ENCODE measurements around the gene CRHR2. TPM values are rescaled to one million over a fixed set of nuclear protein-coding genes. Genes with fewer than 3 reads are reported as not detected.

The CRHR2 gene
- total and polyA plus RNA-seq, 2 of the 13 experiments (the other 11 are each of a cell fraction or from before 2014, with no cell fraction given): not detected

DNA sequence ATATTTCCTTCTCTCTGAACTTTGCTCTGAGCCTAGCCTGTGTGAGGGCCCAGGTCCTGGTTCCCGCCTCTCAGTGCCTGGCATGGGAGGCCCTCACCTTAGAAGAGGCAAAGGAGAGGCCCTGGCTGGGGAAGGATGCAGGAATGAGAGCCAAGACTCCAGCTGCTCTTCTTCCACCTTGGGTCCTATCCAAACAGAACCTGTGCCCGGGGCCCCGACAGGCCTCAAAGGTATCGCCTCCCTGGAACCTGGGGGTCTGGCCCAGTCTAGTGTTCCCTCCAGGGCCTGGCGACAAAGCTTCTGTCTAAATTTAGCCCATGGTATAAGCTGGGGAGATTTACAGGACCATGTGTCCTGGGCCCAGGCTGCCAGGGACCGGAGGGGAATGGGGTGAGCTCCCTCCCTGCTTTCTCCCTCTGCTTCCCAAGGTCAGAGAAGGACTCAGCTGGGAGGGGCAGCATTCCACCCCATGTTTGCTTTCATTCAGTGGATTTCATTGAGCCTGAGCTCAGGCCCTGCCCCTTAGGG is 12.0 kb upstream of the CRHR2 start (continued):
- TF ChIP-seq, protein P1, sequence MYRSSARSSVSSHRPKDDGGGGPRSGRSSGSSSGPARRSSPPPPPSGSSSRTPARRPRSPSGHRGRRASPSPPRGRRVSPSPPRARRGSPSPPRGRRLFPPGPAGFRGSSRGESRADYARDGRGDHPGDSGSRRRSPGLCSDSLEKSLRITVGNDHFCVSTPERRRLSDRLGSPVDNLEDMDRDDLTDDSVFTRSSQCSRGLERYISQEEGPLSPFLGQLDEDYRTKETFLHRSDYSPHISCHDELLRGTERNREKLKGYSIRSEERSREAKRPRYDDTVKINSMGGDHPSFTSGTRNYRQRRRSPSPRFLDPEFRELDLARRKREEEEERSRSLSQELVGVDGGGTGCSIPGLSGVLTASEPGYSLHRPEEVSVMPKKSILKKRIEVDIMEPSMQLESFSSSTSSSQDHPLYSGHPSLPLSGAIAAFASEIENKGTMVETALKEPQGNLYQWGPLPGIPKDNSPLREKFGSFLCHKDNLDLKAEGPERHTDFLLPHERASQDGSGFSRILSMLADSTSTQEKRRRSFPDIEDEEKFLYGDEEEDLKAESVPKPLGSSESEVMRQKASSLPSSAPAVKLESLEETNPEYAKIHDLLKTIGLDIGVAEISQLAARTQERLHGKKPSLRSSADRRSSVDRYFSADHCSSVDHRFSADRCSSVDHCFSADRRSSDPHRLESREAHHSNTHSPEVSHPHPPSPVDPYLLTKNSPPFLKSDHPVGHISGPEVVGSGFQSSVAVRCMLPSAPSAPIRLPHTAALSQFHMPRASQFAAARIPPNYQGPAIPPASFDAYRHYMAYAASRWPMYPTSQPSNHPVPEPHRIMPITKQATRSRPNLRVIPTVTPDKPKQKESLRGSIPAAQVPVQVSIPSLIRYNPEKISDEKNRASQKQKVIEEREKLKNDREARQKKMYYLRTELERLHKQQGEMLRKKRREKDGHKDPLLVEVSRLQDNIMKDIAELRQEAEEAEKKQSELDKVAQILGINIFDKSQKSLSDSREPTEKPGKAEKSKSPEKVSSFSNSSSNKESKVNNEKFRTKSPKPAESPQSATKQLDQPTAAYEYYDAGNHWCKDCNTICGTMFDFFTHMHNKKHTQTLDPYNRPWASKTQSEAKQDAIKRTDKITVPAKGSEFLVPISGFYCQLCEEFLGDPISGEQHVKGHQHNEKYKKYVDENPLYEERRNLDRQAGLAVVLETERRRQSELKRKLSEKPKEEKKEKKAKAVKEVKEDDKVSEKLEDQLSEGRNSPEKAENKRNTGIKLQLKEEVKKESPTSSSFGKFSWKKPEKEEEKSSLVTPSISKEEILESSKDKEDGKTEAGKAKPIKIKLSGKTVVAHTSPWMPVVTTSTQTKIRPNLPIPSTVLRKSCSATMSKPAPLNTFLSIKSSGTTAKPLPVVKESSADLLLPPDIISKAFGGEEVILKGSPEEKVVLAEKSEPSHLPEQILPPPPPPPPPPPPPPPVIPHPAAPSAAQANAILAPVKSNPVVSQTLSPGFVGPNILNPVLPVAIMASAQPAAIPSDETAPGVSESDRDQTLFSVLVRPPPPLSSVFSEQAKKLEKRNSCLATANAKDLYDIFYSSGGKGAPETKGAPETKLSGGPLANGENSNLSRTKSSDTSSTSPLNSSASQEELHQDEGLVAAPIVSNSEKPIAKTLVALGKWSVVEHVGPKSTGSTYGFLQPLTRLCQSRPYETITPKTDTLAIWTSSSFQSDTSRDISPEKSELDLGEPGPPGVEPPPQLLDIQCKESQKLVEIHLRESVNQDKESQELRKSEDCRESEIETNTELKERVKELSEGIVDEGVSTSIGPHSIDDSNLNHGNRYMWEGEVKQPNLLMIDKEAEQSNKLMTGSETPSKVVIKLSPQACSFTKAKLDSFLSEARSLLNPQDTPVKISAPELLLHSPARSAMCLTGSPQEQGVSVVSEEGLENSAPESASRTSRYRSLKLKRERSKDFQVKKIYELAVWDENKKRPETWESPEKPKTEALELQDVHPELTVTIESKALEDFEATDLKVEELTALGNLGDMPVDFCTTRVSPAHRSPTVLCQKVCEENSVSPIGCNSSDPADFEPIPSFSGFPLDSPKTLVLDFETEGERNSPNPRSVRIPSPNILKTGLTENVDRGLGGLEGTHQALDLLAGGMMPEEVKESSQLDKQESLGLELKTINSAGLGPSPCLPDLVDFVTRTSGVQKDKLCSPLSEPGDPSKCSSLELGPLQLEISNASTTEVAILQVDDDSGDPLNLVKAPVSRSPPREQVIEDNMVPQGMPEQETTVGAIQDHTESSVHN (CRISPR knock-in tag; IDR thresholded peaks at IDR 0.05): no peak
- TF ChIP-seq, protein P2, sequence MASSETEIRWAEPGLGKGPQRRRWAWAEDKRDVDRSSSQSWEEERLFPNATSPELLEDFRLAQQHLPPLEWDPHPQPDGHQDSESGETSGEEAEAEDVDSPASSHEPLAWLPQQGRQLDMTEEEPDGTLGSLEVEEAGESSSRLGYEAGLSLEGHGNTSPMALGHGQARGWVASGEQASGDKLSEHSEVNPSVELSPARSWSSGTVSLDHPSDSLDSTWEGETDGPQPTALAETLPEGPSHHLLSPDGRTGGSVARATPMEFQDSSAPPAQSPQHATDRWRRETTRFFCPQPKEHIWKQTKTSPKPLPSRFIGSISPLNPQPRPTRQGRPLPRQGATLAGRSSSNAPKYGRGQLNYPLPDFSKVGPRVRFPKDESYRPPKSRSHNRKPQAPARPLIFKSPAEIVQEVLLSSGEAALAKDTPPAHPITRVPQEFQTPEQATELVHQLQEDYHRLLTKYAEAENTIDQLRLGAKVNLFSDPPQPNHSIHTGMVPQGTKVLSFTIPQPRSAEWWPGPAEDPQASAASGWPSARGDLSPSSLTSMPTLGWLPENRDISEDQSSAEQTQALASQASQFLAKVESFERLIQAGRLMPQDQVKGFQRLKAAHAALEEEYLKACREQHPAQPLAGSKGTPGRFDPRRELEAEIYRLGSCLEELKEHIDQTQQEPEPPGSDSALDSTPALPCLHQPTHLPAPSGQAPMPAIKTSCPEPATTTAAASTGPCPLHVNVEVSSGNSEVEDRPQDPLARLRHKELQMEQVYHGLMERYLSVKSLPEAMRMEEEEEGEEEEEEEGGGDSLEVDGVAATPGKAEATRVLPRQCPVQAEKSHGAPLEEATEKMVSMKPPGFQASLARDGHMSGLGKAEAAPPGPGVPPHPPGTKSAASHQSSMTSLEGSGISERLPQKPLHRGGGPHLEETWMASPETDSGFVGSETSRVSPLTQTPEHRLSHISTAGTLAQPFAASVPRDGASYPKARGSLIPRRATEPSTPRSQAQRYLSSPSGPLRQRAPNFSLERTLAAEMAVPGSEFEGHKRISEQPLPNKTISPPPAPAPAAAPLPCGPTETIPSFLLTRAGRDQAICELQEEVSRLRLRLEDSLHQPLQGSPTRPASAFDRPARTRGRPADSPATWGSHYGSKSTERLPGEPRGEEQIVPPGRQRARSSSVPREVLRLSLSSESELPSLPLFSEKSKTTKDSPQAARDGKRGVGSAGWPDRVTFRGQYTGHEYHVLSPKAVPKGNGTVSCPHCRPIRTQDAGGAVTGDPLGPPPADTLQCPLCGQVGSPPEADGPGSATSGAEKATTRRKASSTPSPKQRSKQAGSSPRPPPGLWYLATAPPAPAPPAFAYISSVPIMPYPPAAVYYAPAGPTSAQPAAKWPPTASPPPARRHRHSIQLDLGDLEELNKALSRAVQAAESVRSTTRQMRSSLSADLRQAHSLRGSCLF (CRISPR knock-in tag; IDR thresholded peaks at IDR 0.05; ENCODE audit: borderline replicate concordance): no peak
- TF ChIP-seq RELA (CRISPR knock-in tag; IDR thresholded peaks at IDR 0.05) (no peak), ZNF598 (CRISPR knock-in tag; IDR thresholded peaks at IDR 0.05; ENCODE audit: borderline replicate concordance) (no peak), ZIK1 (CRISPR knock-in tag; IDR thresholded peaks at IDR 0.05; ENCODE audit: borderline replicate concordance, low read depth) (no peak), AGO1 (IDR thresholded peaks at IDR 0.05; ENCODE audit: low read depth, low read length, poor library complexity, severe bottlenecking) (no peak), ZSCAN20 (CRISPR knock-in tag; IDR thresholded peaks at IDR 0.05; ENCODE audit: borderline replicate concordance) (no peak), ZNF282 (IDR thresholded peaks at IDR 0.05; ENCODE audit: partially characterized antibody) (no peak)
- TF ChIP-seq, protein P3, sequence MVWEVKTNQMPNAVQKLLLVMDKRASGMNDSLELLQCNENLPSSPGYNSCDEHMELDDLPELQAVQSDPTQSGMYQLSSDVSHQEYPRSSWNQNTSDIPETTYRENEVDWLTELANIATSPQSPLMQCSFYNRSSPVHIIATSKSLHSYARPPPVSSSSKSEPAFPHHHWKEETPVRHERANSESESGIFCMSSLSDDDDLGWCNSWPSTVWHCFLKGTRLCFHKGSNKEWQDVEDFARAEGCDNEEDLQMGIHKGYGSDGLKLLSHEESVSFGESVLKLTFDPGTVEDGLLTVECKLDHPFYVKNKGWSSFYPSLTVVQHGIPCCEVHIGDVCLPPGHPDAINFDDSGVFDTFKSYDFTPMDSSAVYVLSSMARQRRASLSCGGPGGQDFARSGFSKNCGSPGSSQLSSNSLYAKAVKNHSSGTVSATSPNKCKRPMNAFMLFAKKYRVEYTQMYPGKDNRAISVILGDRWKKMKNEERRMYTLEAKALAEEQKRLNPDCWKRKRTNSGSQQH (CRISPR knock-in tag; IDR thresholded peaks at IDR 0.05; ENCODE audit: low read depth): no peak
- TF ChIP-seq, protein P4, sequence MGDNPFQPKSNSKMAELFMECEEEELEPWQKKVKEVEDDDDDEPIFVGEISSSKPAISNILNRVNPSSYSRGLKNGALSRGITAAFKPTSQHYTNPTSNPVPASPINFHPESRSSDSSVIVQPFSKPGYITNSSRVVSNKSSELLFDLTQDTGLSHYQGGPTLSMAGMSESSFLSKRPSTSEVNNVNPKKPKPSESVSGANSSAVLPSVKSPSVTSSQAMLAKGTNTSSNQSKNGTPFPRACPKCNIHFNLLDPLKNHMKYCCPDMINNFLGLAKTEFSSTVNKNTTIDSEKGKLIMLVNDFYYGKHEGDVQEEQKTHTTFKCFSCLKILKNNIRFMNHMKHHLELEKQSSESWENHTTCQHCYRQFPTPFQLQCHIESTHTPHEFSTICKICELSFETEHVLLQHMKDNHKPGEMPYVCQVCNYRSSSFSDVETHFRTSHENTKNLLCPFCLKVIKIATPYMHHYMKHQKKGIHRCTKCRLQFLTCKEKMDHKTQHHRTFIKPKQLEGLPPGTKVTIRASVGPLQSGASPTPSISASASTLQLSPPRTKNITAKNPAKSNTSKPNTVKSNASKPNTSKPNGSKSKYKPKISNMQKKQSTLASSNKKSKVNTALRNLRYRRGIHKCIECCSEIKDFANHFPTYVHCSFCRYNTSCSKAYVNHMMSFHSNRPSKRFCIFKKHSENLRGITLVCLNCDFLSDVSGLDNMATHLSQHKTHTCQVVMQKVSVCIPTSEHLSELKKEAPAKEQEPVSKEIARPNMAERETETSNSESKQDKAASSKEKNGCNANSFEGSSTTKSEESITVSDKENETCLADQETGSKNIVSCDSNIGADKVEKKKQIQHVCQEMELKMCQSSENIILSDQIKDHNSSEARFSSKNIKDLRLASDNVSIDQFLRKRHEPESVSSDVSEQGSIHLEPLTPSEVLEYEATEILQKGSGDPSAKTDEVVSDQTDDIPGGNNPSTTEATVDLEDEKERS (CRISPR knock-in tag; IDR thresholded peaks at IDR 0.05): no peak
